ENCODE data around the gene ACTA1.

DNA sequence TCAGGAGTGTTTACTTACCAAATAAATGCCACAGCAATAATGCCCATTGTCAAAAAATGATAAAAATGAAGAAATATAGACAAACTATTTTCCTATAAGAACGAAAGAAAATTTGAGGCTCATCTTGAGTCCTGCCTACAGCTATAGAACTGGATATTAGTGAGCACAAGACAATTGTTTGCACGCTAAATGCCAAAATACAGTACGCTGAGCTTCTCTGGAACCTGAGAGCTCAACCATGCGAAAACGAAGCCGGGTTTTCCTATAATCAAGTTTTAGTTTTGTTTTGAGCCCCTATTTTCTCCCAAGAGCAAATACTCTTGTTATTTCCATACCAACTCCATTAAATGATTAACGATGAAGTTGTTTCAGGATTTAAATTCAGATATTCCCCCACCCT, 49.1 kb downstream of the ACTA1 start:
- TF ChIP-seq, protein P1, sequence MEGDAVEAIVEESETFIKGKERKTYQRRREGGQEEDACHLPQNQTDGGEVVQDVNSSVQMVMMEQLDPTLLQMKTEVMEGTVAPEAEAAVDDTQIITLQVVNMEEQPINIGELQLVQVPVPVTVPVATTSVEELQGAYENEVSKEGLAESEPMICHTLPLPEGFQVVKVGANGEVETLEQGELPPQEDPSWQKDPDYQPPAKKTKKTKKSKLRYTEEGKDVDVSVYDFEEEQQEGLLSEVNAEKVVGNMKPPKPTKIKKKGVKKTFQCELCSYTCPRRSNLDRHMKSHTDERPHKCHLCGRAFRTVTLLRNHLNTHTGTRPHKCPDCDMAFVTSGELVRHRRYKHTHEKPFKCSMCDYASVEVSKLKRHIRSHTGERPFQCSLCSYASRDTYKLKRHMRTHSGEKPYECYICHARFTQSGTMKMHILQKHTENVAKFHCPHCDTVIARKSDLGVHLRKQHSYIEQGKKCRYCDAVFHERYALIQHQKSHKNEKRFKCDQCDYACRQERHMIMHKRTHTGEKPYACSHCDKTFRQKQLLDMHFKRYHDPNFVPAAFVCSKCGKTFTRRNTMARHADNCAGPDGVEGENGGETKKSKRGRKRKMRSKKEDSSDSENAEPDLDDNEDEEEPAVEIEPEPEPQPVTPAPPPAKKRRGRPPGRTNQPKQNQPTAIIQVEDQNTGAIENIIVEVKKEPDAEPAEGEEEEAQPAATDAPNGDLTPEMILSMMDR (conservative IDR thresholded peaks at IDR 0.05; ENCODE audit: low read length), result no peak
- no peak for TF ChIP-seq EZH2phosphoT487 (IDR thresholded peaks at IDR 0.05; ENCODE audit: borderline replicate concordance, low read depth, low read length)

Measured in OCI-LY7 (cell line).